Dermis microvascular lymphatic vessel endothelial cell (primary cell): ENCODE results near the gene COL5A1. TPM values are rescaled to one million over a fixed set of nuclear protein-coding genes. Genes with fewer than 3 reads are reported as not detected.
A peak's percentile ranks its signal among the peaks of the same experiment; 100 is the strongest.

Source experiments
- DNase-seq, 2 donors: peaks; one replicate each; pipeline versions ENCODE4 v3.0.0 to v3.0.0-alpha.2; 2010; ENCODE audit warnings: low read depth in 2 of 2
- total RNA-seq: library from RNA; depleted of rRNA; stranded (reverse); fragments of >200 nt; gene quantifications from 2 replicates; pipeline ENCODE4 v1.2.1, GENCODE V29; 2014

Gene COL5A1
- total RNA-seq, 1 donor from 2014 or later: 1.2 TPM

- DNase-seq: no peak
These were observed 82.8 kb downstream of the COL5A1 start for GRCh38 chr9:134724202-134724911.

- no peak for DNase-seq
These were observed 83.5 kb downstream of the COL5A1 start for GRCh38 chr9:134724912-134725604.

GRCh38 chr9:134725605-134725940, 84.0 kb downstream of the COL5A1 start:
- DNase-seq: no peak

DNA sequence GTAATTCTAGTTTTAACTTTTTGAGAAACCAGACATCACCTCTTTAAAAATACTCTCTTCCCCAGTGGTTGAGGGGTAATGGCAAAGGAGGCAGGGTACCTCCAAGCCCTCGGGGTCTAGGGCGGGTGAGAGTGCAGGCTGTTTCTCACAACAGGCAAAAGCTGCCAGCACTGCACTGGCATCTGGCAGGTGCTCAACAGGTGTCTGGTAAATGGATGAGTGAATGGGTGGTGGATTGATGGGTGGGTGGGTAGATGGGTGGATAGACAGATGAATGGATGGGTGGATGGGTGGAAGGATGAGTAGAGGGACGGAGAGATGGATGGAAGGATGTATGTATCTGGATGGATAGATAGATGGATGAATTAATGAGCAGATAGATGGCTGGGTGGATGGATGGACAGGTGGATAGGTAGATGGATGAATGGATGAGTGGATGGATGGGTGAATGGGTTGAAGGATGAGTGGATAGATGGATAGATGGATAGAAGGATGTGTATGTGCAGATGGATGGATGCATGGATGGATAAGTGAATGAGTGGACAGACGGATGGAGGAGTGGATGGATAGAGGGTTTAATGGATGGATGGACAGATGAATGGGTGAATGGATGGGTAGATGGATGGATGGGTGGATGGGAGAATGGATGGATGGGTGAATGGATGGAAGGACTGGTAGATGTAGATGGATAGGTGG, 84.6 kb downstream of the COL5A1 start:
- no peak for DNase-seq

DNA sequence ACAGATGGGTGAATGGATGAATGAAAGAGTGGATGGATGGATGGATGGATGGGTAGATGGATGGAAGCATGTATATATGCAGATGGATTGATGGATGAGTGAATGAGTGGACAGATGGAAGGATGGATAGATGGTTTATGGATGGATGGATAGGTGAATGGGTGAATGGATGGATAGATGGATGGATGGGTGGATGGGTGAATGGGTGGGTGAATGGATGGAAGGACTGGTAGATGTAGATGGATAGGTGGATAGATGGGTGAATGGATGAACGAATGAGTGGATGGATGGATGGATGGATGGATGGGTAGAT, 85.1 kb downstream of the COL5A1 start:
- DNase-seq: no peak

- DNase-seq: no peak
These were observed 86.6 kb downstream of the COL5A1 start for GRCh38 chr9:134728021-134728795.

DNA sequence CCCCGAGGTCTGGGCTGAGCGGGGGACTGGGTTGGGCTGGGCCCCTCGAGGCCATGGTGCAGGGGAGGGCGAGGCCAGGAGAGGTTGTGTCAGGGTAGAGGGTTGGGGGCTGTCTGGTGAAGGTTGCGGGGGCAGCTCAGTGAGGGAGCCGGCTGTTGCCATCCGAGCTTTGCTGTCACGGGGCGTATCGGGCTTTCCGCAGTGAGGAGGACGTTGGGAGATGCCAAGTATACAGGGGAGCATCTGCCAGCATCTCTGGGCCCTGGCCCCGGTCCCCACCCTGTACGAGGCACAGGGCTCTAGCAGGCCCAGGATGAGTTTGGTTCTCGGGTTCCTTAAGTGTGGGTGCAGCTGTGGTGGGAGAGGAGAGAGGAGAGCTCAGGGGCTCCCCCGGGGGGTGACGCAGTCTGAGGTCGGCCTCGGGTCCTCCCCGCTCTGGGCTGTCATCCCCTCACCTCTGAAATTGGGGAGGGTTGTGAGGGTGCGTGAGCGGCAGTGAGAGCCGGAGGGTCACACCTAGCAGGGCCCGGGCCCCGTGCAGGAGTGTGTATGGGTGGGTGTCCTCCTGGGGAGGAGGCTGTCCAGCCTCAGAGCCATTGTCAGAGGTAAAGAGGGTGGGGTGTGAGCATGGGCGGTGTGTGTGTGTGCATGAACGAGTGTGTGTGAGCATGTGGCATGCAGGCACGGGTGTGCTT, 87.3 kb downstream of the COL5A1 start:
- DNase-seq: no peak

DNA sequence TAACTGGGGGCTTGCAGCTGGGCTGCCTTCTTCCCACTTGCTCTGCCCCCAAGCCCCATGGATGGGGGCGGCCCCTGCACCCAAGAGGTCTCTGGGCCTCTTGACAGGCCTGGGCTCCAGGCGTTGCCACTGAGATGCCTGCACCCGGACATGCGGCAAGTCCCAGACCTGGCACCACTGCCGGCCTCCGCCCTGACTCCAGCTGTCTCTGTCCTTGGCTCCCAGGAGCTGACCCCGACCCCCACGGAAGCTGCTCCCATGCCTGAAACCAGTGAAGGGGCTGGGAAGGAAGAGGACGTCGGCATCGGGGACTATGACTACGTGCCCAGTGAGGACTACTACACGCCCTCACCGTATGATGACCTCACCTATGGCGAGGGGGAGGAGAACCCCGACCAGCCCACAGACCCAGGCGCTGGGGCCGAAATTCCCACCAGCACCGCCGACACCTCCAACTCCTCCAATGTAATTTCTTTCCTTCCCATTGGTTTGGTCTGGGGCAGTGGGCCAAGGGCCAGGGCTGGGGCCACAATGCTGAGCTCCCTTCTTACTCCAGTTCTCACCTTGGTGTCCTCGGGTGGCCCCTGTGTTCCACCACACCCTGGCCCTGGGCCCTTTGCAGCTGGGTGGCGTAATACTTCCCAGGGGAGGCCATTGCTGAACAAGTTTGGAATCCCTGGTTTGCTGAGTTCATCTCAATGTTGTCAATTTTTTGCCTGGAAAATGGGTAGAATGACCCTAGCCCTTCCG, 88.6 kb downstream of the COL5A1 start:
- no peak for DNase-seq

- DNase-seq: no peak
These were observed 89.3 kb downstream of the COL5A1 start for GRCh38 chr9:134730761-134731496.

DNA sequence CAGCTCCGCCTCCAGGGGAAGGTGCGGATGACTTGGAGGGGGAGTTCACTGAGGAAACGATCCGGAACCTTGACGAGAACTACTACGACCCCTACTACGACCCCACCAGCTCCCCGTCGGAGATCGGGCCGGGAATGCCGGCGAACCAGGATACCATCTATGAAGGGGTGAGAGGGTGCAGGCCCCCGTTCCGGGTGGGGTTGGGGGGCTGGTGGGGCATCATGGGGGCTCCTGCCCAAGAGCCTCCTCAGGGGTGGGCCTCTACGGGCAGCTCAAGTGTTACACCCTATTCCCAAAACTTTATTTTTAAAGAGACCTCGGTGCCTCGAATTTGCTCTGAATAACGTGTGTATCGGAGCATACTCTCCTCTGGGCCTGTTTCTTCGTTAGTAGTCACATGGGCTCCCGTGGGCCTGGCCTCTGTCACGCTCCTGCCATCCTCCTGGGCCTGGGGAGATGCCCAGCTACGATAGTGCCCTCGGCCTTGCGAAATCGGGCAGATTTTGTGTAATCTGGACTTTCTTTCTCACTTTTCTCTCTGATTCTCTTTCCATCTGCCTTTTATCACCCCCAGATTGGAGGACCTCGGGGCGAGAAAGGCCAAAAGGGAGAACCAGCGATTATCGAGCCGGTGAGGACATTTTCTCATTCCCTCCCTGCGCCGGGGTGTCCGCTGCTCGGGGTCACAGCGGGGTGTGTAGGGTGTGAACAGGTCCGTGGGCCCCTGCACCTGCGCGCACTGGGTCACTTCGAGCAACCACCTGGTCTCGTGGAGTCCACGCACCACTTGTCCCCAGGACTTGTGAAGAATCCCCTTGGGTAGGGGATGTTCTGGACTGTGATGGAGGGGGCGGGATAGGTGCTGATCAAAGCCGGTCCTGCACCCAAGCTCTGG, 90.1 kb downstream of the COL5A1 start:
- DNase-seq: no peak

DNA sequence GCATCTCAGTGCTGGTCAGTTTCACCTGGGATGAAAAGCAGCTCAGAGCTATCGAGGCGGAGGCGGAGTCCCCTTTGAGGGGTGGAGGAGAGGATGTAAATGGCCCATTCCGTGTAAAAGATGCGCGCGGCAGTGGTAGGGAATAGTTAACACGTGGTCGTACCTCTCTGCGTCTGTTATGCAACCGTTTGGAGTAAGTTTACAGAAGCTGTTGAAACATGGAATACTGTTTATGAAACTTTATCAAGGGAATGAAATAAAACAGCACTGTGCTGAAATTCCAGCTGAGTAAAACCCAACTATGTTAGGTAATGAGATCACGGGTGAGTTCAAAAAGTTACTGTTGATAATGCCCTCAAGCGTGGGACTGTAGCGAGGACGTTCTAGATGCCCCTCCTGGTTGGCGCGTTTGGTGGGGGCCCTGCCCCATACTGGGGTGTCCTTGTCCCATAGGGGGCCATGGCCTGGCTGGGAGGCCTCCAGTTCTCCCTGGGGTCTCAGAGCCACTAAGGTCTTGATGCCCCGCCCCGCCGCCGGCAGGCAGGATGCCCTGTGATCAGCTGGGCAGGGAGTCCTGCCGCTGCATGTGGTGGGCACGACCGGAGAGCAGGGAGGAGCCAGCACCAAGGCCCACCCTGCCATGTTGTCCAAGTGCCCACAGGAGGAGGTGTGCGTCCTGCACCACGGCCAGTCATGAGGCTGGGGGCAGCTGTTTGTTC, 90.9 kb downstream of the COL5A1 start:
- no peak for DNase-seq

- DNase-seq: no peak
These were observed 92.1 kb downstream of the COL5A1 start for GRCh38 chr9:134733480-134734232.

DNA sequence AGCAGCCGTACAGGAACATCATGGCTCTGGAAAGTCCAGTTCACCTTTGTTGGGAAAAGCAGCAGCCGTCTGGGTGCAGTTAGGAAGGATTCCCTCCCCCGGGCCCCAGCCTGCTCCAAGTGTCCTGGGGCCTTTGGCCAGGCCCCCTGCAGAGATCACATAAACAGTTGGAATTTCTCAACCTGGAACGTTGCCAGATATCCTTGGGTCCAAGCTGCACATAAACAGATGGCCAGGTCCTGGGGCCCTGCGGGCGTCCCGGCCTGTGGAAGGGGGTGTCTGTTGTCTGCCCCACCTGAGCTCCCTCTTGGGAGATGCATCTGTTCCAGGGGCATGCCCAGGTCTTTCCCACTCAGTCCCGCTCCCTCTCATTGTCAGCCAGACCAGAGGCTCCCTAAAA, 92.7 kb downstream of the COL5A1 start:
- peak; percentile 4 to 26 for DNase-seq

DNA sequence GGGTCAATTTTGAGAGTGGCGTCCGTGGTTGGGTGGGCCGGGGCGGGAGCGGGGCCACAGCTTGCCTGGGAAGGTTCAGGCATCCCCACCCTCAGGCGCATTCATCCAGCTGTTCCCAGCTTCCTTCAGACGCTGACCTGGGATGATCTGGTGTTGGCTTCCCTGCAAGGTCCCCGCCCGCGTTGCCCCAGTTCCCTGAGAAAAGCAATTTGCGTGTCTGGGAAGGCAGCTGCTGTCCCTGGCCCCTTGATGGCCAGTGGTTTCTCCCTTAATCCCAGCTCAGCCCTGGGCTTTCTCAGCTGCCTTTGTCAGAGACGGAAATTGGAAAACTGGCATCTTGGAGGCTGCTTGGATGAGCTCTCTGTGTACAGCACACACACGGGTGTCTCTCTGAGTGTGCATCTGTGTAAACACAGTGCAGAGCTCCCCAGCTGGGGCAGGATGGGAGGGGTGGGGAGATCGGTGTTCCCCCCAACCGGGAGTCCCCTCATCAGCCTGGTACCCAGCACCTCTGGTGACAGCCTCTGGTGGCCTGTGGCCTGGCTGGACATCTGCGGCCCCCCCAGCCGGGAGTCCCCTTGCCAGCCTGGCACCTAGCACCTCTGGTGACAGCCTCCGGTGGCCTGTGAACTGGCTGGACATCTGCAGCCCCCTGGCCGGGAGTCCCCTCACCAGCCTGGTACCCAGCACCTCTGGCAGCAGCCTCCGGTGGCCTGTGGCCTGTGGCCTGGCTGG, 94.0 kb downstream of the COL5A1 start:
- no peak for DNase-seq

DNA sequence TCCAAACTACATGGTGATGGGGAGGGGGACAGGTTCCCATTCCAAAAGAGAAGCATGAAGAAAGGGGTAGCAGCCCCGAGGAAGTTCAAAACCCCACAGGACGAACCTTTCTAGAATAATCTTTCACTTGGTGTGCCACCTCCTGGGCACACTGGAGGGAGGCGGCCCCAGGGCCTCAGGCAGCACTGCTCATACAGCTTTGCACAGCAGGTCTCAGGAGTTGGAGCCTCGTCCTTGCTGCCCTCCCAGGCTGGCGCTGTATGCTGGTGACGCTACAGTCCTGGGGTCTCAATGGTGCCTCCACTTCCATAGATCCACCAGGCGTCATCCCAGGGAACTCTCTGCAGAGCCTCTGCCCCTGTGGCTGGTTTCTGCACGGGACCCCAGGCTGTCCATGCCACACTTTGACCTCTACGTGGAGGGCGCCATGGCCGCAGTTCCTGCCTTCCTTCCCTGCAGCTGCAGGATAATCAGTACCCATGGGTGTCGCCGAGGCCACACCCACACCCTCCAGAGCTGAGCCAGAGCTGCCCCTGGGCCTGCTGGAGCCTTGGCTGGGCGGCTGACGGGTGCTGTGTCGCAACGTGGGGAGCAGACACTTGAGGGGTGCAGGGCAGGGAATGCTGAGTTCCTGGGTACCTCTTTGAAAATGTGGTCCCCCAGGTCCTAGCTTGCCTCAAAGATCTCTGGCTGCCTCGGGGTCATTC, 95.3 kb downstream of the COL5A1 start:
- DNase-seq: no peak

GRCh38 chr9:134737842-134738580, 96.4 kb downstream of the COL5A1 start:
- DNase-seq: no peak
